Stimulated activated CD8-positive, alpha-beta memory T cell treated with anti-CD3 and anti-CD28 coated beads, Interleukin-12 subunit alpha, Interleukin-12 subunit beta, amount 100 ng/mL, for 1 hour (primary cell): Measurements from ENCODE around the gene CHSY1.

Experiments used
- DNase-seq: peaks from one replicate; pipeline ENCODE4 v3.0.0-alpha.2; 2020; ENCODE audit warnings: low read depth

CHSY1 gene

DNA sequence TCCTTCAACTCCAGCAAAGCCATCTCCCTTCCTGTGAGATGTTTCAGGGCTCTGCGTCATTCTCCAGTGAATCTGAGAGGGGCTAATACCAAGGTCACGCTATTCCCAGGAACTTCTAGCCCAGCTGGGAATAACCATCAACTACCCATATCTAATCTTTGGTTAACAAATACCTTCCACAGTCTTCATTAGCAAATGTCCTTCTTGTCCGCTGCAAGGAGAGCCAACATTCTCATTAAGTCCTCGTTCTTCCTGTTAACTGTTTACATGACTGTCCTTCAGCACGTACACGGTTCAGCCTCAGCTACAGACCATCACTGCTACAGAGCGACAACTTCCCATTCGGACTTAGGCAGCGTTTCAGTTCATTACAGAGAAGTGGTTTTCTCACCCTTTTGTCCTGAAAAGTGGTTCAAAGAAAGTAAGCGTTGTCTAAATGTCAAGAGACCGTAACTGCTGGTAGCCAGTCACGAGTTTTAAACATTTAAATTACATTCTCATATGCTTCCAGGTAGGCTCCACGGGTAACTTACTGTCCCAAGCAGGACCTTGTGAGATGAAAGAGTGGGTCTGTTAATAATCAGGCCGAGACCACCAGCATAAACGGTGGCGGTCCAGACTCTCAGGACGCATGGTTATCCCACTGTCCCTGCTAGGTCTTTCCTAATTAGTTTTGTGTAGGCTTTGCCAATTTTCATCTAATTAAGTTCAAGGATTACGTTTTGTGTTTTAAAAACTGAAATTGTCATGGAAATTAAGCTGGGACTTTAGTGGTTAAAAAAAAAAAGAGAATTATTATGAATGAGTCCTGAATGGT lies 63.8 kb downstream of the CHSY1 start:
- DNase-seq, result no peak

DNA sequence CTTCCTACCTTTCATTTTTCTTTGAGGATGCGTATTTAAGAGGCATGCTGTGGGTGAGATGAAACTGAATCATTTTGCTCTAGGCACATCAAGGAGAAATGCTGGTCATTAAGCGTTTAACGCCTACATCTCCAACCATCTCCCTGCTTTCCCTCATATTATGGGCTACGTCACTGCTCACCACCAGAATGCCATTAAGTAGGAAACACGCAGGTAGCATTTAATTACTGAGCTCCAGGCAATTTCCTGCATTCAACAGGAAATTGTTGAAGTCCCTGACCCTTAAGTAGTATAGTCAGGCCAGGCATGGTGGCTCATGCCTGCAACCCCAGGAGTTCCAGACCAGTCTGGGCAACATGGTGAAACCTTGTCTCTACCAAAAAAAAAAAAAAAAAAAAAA lies 66.1 kb downstream of the CHSY1 start:
- DNase-seq, result no peak

GRCh38 chr15:101185336-101185735 lies 66.5 kb downstream of the CHSY1 start:
- DNase-seq, result no peak

DNA sequence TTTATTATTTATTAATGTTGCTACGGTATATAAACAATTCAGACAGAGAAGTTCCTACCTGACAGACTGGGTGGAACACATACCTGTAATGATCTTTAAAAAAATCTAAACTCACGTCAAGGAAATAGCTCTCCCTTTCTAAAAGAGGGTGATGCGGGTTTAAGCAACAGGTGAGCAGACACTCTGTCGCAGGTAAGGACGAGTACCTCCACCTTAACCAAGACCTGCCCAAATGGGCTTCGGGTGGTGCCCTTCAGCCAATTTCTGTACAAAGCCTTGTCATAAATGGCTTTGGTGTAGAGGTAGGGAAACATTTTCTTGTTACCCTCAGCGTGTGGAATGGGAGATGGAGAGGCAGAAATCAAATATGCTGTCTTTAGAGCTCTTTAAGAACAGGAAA lies 67.0 kb downstream of the CHSY1 start:
- no peak for DNase-seq

GRCh38 chr15:101183931-101184305 lies 67.9 kb downstream of the CHSY1 start:
- no peak for DNase-seq

DNA sequence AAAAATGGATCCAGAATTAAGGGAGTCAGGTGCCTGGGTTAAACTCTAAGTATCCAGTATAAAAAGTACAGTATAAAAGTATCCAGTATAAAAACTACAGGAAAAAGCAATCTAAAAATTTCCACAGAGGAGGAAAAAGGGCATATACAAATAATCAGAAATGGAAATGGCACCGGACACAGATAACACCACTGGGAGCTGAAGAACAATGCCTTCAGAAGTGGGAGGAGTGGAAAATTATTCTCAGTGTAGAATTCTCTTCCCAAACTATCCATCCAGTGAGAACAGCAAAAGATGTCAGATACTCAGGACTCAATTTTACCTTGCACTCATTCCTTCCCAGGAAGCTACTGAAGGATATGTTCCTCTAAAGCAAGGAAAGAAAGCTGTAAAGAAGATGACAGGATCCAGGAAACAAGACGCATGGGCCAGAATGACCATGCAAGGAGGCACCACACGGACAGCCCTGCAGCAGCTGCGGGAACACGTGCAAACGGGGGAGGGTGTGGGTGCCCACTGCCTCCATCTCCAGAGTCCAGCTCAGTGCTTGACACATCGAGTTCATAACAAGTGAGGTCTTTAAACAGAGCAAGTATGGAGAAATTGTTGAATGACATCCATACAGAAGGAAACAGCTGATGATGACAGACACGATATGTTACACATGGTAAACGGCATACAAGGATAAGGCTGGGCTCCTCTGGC lies 68.5 kb downstream of the CHSY1 start:
- DNase-seq, result no peak

DNA sequence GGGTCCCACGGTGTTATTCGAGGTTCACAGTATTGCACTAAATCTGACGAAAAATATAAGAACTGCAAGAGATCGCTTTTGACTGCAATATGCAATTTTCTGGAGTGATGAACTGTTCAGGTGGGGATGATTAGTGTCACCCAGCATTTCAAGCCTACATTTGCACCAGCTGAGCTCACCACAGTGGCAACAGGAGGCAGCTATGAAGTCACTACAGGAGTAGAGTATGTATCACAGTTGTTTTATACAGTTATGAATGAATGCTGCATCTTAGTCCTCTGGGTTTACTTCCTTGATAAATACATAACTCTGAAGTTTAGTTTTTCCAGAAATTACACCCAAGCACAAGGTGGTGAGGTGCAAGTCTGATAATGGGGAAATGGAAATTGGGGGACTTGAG lies 69.6 kb downstream of the CHSY1 start:
- no peak for DNase-seq

DNA sequence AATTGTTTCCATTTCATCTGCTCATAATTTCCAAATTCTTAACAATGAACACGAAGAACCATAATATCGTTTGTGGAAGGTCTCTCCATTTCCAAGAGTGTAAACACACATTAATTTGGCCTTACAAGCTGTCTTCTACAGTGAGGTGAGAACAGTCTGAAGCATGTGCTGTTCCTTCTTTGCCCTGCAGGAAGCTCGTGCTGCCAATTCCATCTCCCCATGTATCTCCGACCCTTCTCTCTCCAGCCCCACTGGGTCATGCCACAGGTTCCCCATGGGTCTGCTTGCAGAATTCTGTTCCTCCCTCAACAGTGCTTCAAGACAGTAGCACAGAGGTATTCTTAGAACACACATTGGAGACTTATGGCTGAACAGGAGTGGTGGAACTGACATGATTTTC lies 70.5 kb downstream of the CHSY1 start:
- no peak for DNase-seq

GRCh38 chr15:101180620-101181307 lies 71.1 kb downstream of the CHSY1 start:
- DNase-seq, result no peak

GRCh38 chr15:101179341-101180153 lies 72.3 kb downstream of the CHSY1 start:
- no peak for DNase-seq

- DNase-seq, result no peak
Measured at GRCh38 chr15:101178931-101179330, 72.9 kb downstream of the CHSY1 start.

GRCh38 chr15:101178479-101178878 lies 73.4 kb downstream of the CHSY1 start:
- DNase-seq, result no peak

GRCh38 chr15:101177866-101178265 lies 74.0 kb downstream of the CHSY1 start:
- no peak for DNase-seq

GRCh38 chr15:101176625-101177024 lies 75.2 kb downstream of the CHSY1 start:
- no peak for DNase-seq

DNA sequence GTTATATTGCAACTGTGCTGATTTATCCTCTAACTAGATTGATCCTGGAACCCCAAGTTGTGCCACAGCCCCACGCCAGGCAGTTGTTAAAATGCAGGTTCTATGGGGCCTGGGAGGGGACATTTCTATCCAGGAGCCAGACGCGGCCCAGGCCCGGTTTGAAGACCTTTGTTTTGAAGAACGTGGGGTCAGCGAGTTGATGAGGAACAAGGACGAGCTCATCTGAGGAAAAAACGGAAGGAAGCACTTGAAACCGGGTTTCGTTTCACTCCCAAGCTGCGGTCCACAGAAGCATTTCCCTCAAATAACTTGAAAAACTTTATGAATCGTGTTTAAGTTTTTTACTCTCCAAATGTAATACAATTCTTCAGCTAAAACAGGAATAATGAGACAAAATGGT lies 76.4 kb downstream of the CHSY1 start:
- DNase-seq, result no peak

DNA sequence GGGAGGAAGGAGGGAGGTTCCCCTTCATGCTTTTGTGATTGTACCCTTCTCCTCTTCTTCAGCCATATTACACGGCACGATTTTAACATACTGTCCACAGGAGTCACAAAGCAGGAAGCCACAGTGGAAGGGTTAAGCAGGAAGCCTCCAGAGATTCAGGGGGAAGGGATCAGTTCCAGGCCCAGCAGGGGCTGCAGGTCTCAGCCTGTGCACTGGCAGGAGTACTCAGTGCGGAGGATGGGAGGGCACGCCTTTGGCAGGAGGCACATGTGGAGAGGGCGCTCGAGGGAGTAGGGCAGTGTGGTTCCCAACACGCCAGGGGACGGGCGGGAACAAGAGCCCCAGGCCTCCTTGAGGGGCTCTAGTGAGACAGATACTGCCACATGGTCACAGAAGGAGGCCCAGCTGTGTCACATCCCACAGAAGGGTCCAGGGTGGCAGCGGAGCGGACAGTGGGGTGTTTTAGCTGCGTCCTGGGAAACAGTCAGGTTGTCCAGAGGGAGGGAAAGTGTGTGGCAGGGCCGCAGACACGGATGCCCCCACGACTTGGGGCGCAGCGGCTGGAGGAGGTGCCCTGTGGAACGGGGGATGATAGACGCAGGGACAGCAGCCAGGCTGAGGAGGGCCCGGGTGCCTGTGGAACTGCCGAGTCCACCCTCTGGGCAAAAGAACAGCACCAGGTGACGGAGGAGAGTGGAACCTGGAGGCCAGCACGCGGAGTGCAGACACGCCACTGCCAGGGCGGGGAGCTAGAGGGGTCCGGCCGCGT lies 77.5 kb downstream of the CHSY1 start:
- DNase-seq, result no peak

GRCh38 chr15:101173233-101174119 lies 78.4 kb downstream of the CHSY1 start:
- DNase-seq, result no peak

DNA sequence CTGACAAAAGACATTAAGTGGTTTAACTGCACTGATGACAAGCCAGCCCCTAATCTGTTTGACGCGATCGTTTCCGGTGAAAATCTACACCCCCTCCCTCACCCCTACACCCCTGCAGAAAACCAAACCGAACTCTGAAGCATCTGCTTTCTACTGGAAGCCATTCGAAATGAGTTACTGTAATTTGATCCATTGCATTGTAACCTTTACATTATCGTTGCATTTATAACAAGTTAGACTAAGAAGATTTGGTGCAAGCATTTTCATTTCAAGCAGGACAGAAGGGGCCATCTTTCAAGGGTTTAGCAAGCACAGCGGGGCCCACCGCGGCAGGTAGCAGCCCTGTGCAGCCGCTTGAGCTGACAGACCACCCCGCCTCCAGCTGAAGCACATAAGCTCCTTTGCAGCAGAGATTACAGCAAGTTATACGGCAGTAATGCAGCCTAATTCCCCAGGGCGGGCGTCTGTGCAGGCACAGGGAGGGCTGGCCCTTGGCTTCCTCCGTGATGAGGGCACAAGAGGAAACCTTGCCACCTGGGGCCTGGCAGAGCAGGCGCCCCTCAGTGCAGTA lies 79.3 kb downstream of the CHSY1 start:
- no peak for DNase-seq

GRCh38 chr15:101171954-101172353 lies 79.9 kb downstream of the CHSY1 start:
- DNase-seq, result no peak
